Stimulated activated naive CD8-positive, alpha-beta T cell treated with anti-CD3 and anti-CD28 coated beads, Interleukin-15, Interleukin-2, amounts not matched to agents 100 ng/mL and 50 ng/mL, for 24 hours (primary cell): ENCODE measurements around the gene MRGPRF.
A peak's percentile ranks its signal among the peaks of the same experiment; 100 is the strongest.

Experiments used
- H3K27ac Mint-ChIP-seq: one replicate; pipeline ENCODE4 v1.8.0; 2021; ENCODE audit warnings: mild to moderate bottlenecking, mixed read lengths
- H3K27me3 Mint-ChIP-seq: one replicate; pipeline ENCODE4 v1.8.0; 2021; ENCODE audit warnings: mixed read lengths
- H3K36me3 Mint-ChIP-seq: one replicate; pipeline ENCODE4 v1.8.0; 2021; ENCODE audit warnings: low read depth, mixed read lengths
- H3K4me1 Mint-ChIP-seq: one replicate; pipeline ENCODE4 v1.8.0; 2021; ENCODE audit warnings: low read depth, mixed read lengths
- H3K4me3 Mint-ChIP-seq: one replicate; pipeline ENCODE4 v1.8.0; 2021; ENCODE audit warnings: mild to moderate bottlenecking, mixed read lengths
- H3K9me3 Mint-ChIP-seq: one replicate; pipeline ENCODE4 v1.8.0; 2021; ENCODE audit warnings: mixed read lengths

MRGPRF gene

GRCh38 chr11:69039501-69039900 lies 26.5 kb upstream of the MRGPRF start:
- H3K27me3 Mint-ChIP-seq = peaks cover 6% of the 10 kb centered on the region
- no peak overlapping the region for H3K4me3 Mint-ChIP-seq
- H3K36me3 Mint-ChIP-seq = no peaks in the 10 kb centered on the region
- peaks cover 21% of the 10 kb centered on the region for H3K4me1 Mint-ChIP-seq
- H3K27ac Mint-ChIP-seq = peak overlapping the region; percentile 59
- H3K9me3 Mint-ChIP-seq = no peaks in the 10 kb centered on the region

- H3K27ac Mint-ChIP-seq = no peak overlapping the region
- peaks cover 4% of the 10 kb centered on the region for H3K27me3 Mint-ChIP-seq
- no peaks in the 10 kb centered on the region for H3K9me3 Mint-ChIP-seq
- no peaks in the 10 kb centered on the region for H3K36me3 Mint-ChIP-seq
- peaks cover 21% of the 10 kb centered on the region for H3K4me1 Mint-ChIP-seq
- H3K4me3 Mint-ChIP-seq = no peak overlapping the region
These were observed 24.5 kb upstream of the MRGPRF start for GRCh38 chr11:69037544-69037943.

- H3K4me1 Mint-ChIP-seq = peaks cover 21% of the 10 kb centered on the region
These were observed 24.0 kb upstream of the MRGPRF start for GRCh38 chr11:69037074-69037473.

GRCh38 chr11:69035946-69036340 lies 22.9 kb upstream of the MRGPRF start:
- no peak overlapping the region for H3K27ac Mint-ChIP-seq
- H3K36me3 Mint-ChIP-seq = no peaks in the 10 kb centered on the region
- H3K27me3 Mint-ChIP-seq = peaks cover 4% of the 10 kb centered on the region
- no peak overlapping the region for H3K4me3 Mint-ChIP-seq
- H3K4me1 Mint-ChIP-seq = peaks cover 13% of the 10 kb centered on the region
- H3K9me3 Mint-ChIP-seq = no peaks in the 10 kb centered on the region

More at GRCh38 chr11:69037074-69037473, 24.0 kb upstream of the MRGPRF start:
- no peak overlapping the region for H3K4me3 Mint-ChIP-seq
- H3K36me3 Mint-ChIP-seq = no peaks in the 10 kb centered on the region
- H3K9me3 Mint-ChIP-seq = no peaks in the 10 kb centered on the region
- peaks cover 4% of the 10 kb centered on the region for H3K27me3 Mint-ChIP-seq
- H3K27ac Mint-ChIP-seq = no peak overlapping the region

- peaks cover 4% of the 10 kb centered on the region for H3K27me3 Mint-ChIP-seq
- peaks cover 7% of the 10 kb centered on the region for H3K4me1 Mint-ChIP-seq
- no peak overlapping the region for H3K27ac Mint-ChIP-seq
- no peaks in the 10 kb centered on the region for H3K9me3 Mint-ChIP-seq
- no peaks in the 10 kb centered on the region for H3K36me3 Mint-ChIP-seq
- H3K4me3 Mint-ChIP-seq = no peak overlapping the region
These were observed 22.3 kb upstream of the MRGPRF start for GRCh38 chr11:69035150-69035945.

- no peaks in the 10 kb centered on the region for H3K36me3 Mint-ChIP-seq
- no peak overlapping the region for H3K27ac Mint-ChIP-seq
- no peak overlapping the region for H3K4me3 Mint-ChIP-seq
- H3K9me3 Mint-ChIP-seq = no peaks in the 10 kb centered on the region
- peaks cover 4% of the 10 kb centered on the region for H3K27me3 Mint-ChIP-seq
- H3K4me1 Mint-ChIP-seq = no peaks in the 10 kb centered on the region
These were observed 21.2 kb upstream of the MRGPRF start for GRCh38 chr11:69034123-69034867.

- H3K4me1 Mint-ChIP-seq = no peaks in the 10 kb centered on the region
- no peaks in the 10 kb centered on the region for H3K9me3 Mint-ChIP-seq
- peaks cover 4% of the 10 kb centered on the region for H3K27me3 Mint-ChIP-seq
- H3K4me3 Mint-ChIP-seq = no peak overlapping the region
- no peaks in the 10 kb centered on the region for H3K36me3 Mint-ChIP-seq
- H3K27ac Mint-ChIP-seq = no peak overlapping the region
These were observed 20.4 kb upstream of the MRGPRF start for GRCh38 chr11:69033431-69033830.

- no peak overlapping the region for H3K27ac Mint-ChIP-seq
- no peak overlapping the region for H3K4me3 Mint-ChIP-seq
- H3K36me3 Mint-ChIP-seq = no peaks in the 10 kb centered on the region
- peaks cover 4% of the 10 kb centered on the region for H3K27me3 Mint-ChIP-seq
- no peaks in the 10 kb centered on the region for H3K9me3 Mint-ChIP-seq
- no peaks in the 10 kb centered on the region for H3K4me1 Mint-ChIP-seq
These were observed 19.8 kb upstream of the MRGPRF start for GRCh38 chr11:69032833-69033232.

GRCh38 chr11:69030301-69030700 lies 17.3 kb upstream of the MRGPRF start:
- Mint-ChIP-seq H3K27ac (no peak overlapping the region), H3K4me1 (no peaks in the 10 kb centered on the region), H3K27me3 (peaks cover 4% of the 10 kb centered on the region), H3K4me3 (no peak overlapping the region), H3K36me3 (no peaks in the 10 kb centered on the region), H3K9me3 (no peaks in the 10 kb centered on the region)

- H3K27me3 Mint-ChIP-seq = peaks cover 1% of the 10 kb centered on the region
These were observed 14.8 kb upstream of the MRGPRF start for GRCh38 chr11:69027704-69028372.

GRCh38 chr11:69024509-69024908 lies 11.5 kb upstream of the MRGPRF start:
- Mint-ChIP-seq H3K4me1 (no peaks in the 10 kb centered on the region), H3K9me3 (no peaks in the 10 kb centered on the region), H3K4me3 (no peak overlapping the region), H3K27ac (no peak overlapping the region), H3K36me3 (no peaks in the 10 kb centered on the region), H3K27me3 (no peaks in the 10 kb centered on the region)

More at GRCh38 chr11:69027704-69028372, 14.8 kb upstream of the MRGPRF start:
- Mint-ChIP-seq H3K4me1 (no peaks in the 10 kb centered on the region), H3K4me3 (no peak overlapping the region), H3K36me3 (no peaks in the 10 kb centered on the region), H3K9me3 (no peaks in the 10 kb centered on the region), H3K27ac (no peak overlapping the region)

GRCh38 chr11:69022260-69022659 lies 9.2 kb upstream of the MRGPRF start:
- Mint-ChIP-seq H3K27ac (no peak overlapping the region), H3K9me3 (no peaks in the 10 kb centered on the region), H3K36me3 (no peaks in the 10 kb centered on the region), H3K4me1 (no peaks in the 10 kb centered on the region), H3K27me3 (no peaks in the 10 kb centered on the region), H3K4me3 (no peak overlapping the region)

GRCh38 chr11:69018924-69019323 lies 5.9 kb upstream of the MRGPRF start:
- no peak overlapping the region for H3K27ac Mint-ChIP-seq
- no peaks in the 10 kb centered on the region for H3K27me3 Mint-ChIP-seq
- H3K36me3 Mint-ChIP-seq = no peaks in the 10 kb centered on the region
- no peaks in the 10 kb centered on the region for H3K4me1 Mint-ChIP-seq
- H3K4me3 Mint-ChIP-seq = no peak overlapping the region
- H3K9me3 Mint-ChIP-seq = no peaks in the 10 kb centered on the region

- H3K27ac Mint-ChIP-seq = no peak overlapping the region
- peaks cover 4% of the 10 kb centered on the region for H3K27me3 Mint-ChIP-seq
- H3K36me3 Mint-ChIP-seq = no peaks in the 10 kb centered on the region
These were observed 4.9 kb upstream of the MRGPRF start for GRCh38 chr11:69017951-69018350.

GRCh38 chr11:69014898-69015549 lies 2.0 kb upstream of the MRGPRF start:
- H3K9me3 Mint-ChIP-seq = no peaks in the 10 kb centered on the region
- no peak overlapping the region for H3K27ac Mint-ChIP-seq
- H3K27me3 Mint-ChIP-seq = peaks cover 22% of the 10 kb centered on the region
- no peak overlapping the region for H3K4me3 Mint-ChIP-seq
- no peaks in the 10 kb centered on the region for H3K36me3 Mint-ChIP-seq
- no peaks in the 10 kb centered on the region for H3K4me1 Mint-ChIP-seq

More at GRCh38 chr11:69017951-69018350, 4.9 kb upstream of the MRGPRF start:
- H3K4me3 Mint-ChIP-seq = no peak overlapping the region
- H3K9me3 Mint-ChIP-seq = no peaks in the 10 kb centered on the region
- no peaks in the 10 kb centered on the region for H3K4me1 Mint-ChIP-seq
